SH-SY5Y (cell line): ENCODE data around the gene DENND1B.

ENCODE experiments used
- GATA2 ChIP-seq: IDR thresholded peaks from 2 replicates; pipeline ENCODE4 v1.6.1; 2011; ENCODE audit warnings: mild to moderate bottlenecking, low read depth, low read length
- GATA3 ChIP-seq: IDR thresholded peaks from 2 replicates; pipeline ENCODE4 v1.6.1; 2011; ENCODE audit warnings: low read depth, mild to moderate bottlenecking, low read length, moderate library complexity

The DENND1B gene

DNA sequence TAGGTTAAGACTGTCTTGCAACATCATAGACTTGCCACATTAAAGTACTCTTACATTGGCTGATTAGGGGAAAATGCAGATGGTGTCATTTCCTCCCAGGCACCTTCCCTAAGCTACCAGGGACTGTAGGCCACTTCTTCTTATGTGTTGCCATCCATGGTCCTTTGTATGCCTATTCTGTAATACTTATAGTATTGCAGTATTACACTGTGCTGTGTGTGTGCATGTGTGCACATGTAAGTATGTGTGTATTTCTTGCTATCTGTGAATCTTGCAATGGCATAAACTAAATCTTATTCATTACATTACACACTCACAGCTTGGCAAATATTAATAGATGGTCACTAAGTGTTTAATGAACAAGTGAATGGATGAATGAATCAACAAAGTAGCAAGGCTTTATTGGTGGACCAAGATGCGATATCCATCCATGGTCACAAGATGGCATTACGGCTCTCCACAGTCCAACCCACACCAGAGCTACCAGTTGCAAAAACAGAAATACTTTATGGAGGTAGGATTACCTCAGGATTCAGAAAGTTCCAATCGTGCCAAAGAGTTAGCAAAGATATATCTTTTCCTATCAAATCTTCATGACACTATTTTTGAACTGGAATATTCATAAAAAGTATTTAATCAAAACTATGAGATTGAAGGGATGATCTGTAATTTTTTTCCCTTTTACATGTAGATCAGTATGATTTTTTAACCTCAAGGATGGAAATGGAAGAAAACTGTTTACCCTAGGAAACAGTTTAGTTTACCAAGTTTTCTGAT, 160.2 kb downstream of the DENND1B start:
- TF ChIP-seq GATA2 (no peak), GATA3 (no peak)

DNA sequence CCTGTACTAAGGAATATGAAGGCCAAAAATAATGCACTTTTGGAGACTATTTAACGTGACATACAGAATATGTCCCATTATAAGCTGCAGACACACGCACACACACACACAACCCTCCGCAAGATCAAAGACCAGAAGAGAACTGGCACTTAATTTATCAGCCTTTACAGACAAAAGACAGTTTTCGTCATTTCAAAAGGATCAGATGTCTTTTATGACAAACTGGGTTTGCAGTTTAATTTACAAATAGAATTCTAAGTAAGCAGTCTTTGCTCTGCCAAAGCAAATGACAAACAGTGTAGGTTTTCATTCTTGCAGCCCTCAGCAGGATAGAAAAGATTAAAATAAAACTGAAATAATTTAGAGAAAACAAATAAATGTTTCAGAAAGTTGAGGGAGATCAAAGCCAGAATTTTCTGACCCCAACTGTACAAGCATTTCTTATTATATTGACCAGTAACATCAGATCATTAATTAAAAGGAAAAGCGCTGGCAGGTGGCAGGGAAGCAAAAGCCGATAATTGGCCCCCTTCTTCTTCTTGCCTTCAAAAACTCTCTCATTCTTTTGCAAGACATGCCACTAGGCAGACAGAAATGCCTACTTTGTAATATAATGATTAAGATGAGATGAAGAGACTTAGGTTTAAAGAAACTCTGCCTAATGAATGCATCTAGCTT, 169.0 kb downstream of the DENND1B start:
- TF ChIP-seq GATA3 (no peak), GATA2 (no peak)

DNA sequence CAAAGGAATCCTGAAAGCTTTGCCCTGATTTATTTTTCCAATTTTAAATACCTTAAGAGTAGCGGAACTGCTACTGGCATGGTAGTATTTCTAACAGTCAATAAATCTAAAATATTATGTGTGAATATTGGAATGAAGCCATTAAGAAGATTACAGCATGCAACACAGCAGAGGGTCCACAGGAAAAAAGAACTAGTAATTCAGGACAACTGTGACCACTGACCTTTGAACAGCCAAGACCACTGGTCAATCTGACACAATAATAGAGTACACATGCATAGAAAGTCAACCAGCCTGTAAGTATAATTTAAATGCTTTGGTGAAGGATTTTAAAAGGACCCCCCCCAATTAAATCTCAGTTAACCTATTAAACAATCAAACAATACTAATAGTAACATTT, 171.0 kb downstream of the DENND1B start:
- TF ChIP-seq GATA3: no peak
- no peak for TF ChIP-seq GATA2

- TF ChIP-seq GATA3: no peak
- no peak for TF ChIP-seq GATA2
Observed at GRCh38 chr1:197600751-197601150, 174.5 kb downstream of the DENND1B start.

GRCh38 chr1:197599789-197600188, 175.5 kb downstream of the DENND1B start:
- no peak for TF ChIP-seq GATA3
- no peak for TF ChIP-seq GATA2

GRCh38 chr1:197598935-197599334, 176.3 kb downstream of the DENND1B start:
- TF ChIP-seq GATA3 (no peak), GATA2 (no peak)

DNA sequence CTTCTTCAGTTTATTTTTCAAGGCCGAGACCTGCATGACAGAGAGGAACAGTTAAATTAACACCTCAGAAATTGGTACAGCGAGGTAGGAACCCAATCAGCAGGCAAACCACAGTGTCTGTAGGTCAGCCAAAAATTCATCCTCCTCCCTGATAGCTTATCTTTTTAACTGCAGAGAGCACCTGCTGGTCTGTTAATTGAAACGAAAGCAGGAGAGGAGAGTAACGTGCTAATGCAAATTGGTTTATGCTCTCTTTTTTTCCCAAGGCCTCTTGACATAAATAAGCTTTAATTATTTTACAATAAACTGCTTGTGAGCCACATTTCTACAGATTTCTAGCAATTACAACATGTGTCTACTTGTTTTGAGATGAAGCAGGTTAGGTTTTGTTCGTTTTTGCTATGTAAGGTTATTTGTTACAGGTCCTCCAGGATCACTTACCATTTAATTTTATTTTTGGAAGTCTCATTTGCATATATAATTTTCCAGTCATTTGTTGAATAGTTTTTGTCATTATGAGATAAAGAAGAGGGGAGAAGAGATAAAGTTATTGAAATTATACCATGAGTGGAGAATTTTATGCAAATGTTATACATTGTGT, 179.9 kb downstream of the DENND1B start:
- TF ChIP-seq GATA3 (no peak), GATA2 (no peak)

- no peak for TF ChIP-seq GATA2
- no peak for TF ChIP-seq GATA3
Observed at GRCh38 chr1:197590687-197591086, 184.6 kb downstream of the DENND1B start.

DNA sequence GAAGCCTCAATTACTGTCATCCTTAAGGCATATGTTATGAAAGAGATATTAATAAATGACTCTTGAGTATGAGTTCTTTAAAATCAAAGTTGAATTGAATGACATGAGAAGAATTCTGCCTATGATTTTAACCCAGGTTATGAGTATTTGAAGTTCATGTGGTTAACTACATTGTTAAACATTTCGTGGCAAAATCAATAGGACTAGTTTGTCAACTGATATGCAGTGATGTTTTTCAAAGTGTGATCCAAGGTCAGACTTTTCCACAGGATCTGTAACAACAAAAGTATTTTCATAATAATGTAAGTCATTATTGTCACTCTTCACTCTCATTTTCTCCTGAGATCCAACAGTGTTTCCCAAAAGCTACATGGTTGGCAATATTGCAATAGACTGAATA, 189.5 kb downstream of the DENND1B start:
- TF ChIP-seq GATA3 (no peak), GATA2 (no peak)

GRCh38 chr1:197577580-197577979, 197.7 kb downstream of the DENND1B start:
- TF ChIP-seq GATA3 (no peak), GATA2 (no peak)

GRCh38 chr1:197572169-197572568, 203.1 kb downstream of the DENND1B start:
- no peak for TF ChIP-seq GATA3

DNA sequence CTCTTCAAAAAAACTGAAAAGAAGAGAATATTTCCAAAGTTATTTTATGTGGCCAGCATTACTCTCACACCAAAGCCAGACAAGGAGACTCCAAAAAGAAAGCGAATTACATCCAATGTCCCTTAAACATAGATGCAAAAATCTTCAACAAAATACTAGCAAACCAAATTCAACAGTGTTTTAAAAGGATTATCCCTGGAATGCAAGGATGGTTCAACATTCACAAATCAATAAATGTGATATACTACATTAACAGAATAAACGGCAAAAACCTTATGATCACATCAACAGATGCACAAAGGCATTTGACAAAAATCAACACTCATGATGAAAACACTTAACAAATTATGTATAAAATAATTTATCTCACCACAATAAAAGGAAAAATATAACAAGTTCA, 207.8 kb downstream of the DENND1B start:
- no peak for TF ChIP-seq GATA3
- no peak for TF ChIP-seq GATA2

DNA sequence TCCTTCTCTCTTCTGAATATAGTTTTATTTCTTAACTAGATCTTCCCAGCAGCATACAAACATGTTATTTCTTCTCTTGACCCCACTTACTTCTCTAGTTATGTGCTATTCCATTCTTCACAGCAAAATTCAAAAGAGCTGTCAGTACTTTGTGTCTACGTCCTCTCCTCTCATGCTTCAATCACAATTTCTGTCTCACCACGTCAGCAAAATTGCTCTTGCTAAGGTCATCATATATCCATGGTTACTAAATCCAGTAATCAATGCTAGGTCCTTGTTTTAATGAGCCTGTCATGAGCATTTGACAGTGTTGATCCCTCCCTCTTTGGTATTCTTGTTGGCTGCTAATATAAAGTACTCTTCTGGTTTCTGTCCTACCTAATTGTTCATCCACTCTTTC, 214.2 kb downstream of the DENND1B start:
- TF ChIP-seq GATA2: no peak
- no peak for TF ChIP-seq GATA3

- TF ChIP-seq GATA3: no peak
- no peak for TF ChIP-seq GATA2
Observed at GRCh38 chr1:197559655-197560054, 215.6 kb downstream of the DENND1B start.

DNA sequence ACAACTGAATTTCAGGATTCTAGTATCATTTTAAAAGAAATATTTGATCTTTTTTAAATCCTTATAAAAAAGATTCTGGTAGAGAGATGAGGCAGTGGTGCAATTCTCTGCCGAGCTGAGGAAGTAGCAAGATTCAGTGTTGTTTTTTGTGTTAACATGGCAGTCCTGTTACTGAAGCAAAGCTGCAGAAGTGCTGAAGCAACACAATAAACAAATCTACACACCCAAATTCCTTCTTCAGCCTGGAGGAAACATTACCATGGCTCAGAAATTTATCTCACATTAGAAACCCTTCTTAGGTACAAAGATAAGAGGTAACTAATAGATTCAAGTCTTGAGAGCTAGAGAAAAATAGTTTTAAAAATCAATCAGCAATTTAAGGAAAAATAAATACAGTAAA, 216.0 kb downstream of the DENND1B start:
- TF ChIP-seq GATA3 (no peak), GATA2 (no peak)

DNA sequence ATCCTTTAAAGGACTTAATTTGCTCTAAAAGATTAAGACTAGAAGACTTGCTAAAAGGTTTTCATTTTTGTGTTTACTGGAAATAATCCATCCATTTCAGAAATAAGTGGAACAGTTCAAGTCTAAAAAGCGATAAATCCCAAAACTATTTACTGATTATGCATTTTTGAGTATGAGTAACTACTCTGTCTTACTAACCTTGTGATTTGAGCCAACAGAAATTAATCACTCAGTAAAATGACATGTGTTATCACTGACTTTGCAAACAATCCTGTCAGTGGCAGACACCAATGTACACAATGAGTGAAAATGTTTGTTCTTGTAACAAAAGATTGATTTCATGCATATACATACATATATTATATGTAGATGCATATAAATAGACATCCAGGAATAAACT, 218.0 kb downstream of the DENND1B start:
- TF ChIP-seq GATA3 (no peak), GATA2 (no peak)
